ENCODE results near the gene MSANTD1.
A peak's percentile ranks its signal among the peaks of the same experiment; 100 is the strongest.

The MSANTD1 gene

GRCh38 chr4:3209551-3210325 lies 39.2 kb upstream of the MSANTD1 start:
- DNase-seq = no peak
- no peak for ATAC-seq (replicated peaks)
- Mint-ChIP-seq H3K36me3 (ENCODE audit: insufficient read depth) (peaks cover 64% of the 10 kb centered on the region), H3K4me3 (no peak overlapping the region), H3K27ac (peak overlapping the region in 1 of 2 donors; percentile 35), H3K9me3 (no peaks in the 10 kb centered on the region), H3K4me1 (ENCODE audit: low read depth in 2 of 2) (peaks cover 0 to 6% of the 10 kb centered on the region in 2 donors), H3K27me3 (no peaks in the 10 kb centered on the region)

- Mint-ChIP-seq H3K9me3 (no peaks in the 10 kb centered on the region), H3K4me3 (no peak overlapping the region), H3K27me3 (no peaks in the 10 kb centered on the region), H3K36me3 (ENCODE audit: insufficient read depth) (peaks cover 72% of the 10 kb centered on the region), H3K27ac (no peak overlapping the region), H3K4me1 (ENCODE audit: low read depth in 2 of 2) (peaks cover 0 to 6% of the 10 kb centered on the region in 2 donors)
- DNase-seq = no peak
- no peak for ATAC-seq (replicated peaks)
Measured at GRCh38 chr4:3210467-3210866, 38.5 kb upstream of the MSANTD1 start.

GRCh38 chr4:3211866-3212265 lies 37.1 kb upstream of the MSANTD1 start:
- ATAC-seq (replicated peaks) = no peak
- H3K36me3 Mint-ChIP-seq (ENCODE audit: insufficient read depth) = peaks cover 71% of the 10 kb centered on the region
- no peaks in the 10 kb centered on the region for H3K9me3 Mint-ChIP-seq

GRCh38 chr4:3212391-3213105 lies 36.4 kb upstream of the MSANTD1 start:
- DNase-seq (no peak), ATAC-seq (replicated peaks) (no peak)
- peaks cover 70% of the 10 kb centered on the region for H3K36me3 Mint-ChIP-seq (ENCODE audit: insufficient read depth)
- no peak overlapping the region for H3K4me3 Mint-ChIP-seq
- H3K4me1 Mint-ChIP-seq (ENCODE audit: low read depth in 2 of 2) = no peaks in the 10 kb centered on the region
- H3K9me3 Mint-ChIP-seq = no peaks in the 10 kb centered on the region
- H3K27me3 Mint-ChIP-seq = no peaks in the 10 kb centered on the region
- H3K27ac Mint-ChIP-seq = peak overlapping the region in 1 of 2 donors; percentile 52

More at GRCh38 chr4:3211866-3212265, 37.1 kb upstream of the MSANTD1 start:
- no peak overlapping the region for H3K4me3 Mint-ChIP-seq
- H3K27ac Mint-ChIP-seq = no peak overlapping the region
- no peak for DNase-seq
- H3K4me1 Mint-ChIP-seq (ENCODE audit: low read depth in 2 of 2) = no peaks in the 10 kb centered on the region
- no peaks in the 10 kb centered on the region for H3K27me3 Mint-ChIP-seq

DNA sequence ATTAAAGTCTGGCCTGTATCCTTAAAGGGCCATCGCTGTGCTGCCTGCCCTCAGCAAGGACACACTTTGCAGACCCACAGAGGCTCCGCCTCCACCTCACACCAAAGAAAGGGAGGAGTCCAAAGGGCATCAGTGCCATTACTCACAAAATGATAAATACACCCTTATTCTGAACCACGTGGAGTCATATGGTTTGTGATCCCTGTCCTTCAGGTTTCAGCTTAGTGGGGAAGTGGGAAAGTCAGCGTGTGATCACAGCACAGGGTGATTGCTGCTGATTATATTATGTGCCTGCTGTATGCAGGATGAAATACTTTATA lies 35.9 kb upstream of the MSANTD1 start:
- peak overlapping the region in 1 of 2 donors; percentile 78 for H3K27ac Mint-ChIP-seq
- no peaks in the 10 kb centered on the region for H3K9me3 Mint-ChIP-seq
- H3K27me3 Mint-ChIP-seq = no peaks in the 10 kb centered on the region
- peaks cover 70% of the 10 kb centered on the region for H3K36me3 Mint-ChIP-seq (ENCODE audit: insufficient read depth)
- no peak overlapping the region for H3K4me3 Mint-ChIP-seq
- ATAC-seq (replicated peaks) = no peak
- no peaks in the 10 kb centered on the region for H3K4me1 Mint-ChIP-seq (ENCODE audit: low read depth in 2 of 2)
- no peak for DNase-seq

DNA sequence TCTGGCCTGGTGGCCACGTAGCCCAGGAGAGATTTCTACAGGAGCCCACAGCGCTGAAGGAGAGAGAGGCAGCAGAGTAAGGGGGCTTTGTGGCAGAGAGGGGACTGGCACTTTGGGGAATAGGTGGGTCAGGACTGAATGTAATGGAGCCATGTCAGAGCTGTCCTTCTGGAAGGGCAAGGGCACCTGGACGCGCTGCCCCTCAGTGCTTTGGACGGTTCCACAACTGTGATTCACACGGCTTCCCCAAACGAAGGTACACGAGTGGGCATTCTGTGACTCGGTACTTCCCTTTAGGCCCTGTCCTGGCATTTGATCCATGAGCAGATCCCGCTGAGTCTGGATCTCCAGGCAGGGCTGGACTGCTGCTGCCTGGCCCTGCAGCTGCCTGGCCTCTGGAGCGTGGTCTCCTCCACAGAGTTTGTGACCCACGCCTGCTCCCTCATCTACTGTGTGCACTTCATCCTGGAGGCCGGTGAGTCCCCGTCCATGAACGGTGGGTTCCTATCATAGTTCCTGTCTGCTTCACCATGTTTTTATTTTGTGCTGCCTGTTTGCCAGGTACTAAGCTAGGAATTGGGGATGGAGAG lies 35.2 kb upstream of the MSANTD1 start:
- no peak for DNase-seq
- H3K27ac Mint-ChIP-seq = peak overlapping the region in 1 of 2 donors; percentile 78
- ATAC-seq (replicated peaks) = no peak
- H3K4me3 Mint-ChIP-seq = no peak overlapping the region
- peaks cover 64% of the 10 kb centered on the region for H3K36me3 Mint-ChIP-seq (ENCODE audit: insufficient read depth)
- no peaks in the 10 kb centered on the region for H3K27me3 Mint-ChIP-seq
- no peaks in the 10 kb centered on the region for H3K9me3 Mint-ChIP-seq
- peaks cover 0 to 5% of the 10 kb centered on the region in 2 donors for H3K4me1 Mint-ChIP-seq (ENCODE audit: low read depth in 2 of 2)

DNA sequence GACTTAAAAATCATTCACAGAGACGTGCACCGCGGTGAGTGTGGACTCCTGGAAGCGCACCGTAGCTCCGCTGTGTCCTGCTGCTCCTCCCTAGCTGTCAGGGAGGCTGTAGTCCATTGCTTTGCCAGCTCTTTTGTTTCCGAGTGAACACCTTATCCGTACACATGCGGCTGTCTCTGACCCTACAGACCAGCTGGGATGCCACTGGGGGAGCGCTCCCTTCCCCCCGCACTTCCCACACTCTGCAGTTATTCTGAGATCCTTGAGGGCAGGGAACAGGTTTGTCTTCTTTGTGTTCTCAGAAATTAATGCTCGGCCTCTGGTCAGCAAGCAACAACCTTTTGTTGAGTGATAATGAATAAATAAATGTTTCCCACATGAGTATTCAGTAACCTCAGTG lies 33.7 kb upstream of the MSANTD1 start:
- peaks cover 64% of the 10 kb centered on the region for H3K36me3 Mint-ChIP-seq (ENCODE audit: insufficient read depth)
- no peak overlapping the region for H3K27ac Mint-ChIP-seq
- H3K4me3 Mint-ChIP-seq = no peak overlapping the region
- H3K4me1 Mint-ChIP-seq (ENCODE audit: low read depth in 2 of 2) = peaks cover 4 to 14% of the 10 kb centered on the region in 2 donors
- H3K9me3 Mint-ChIP-seq = no peaks in the 10 kb centered on the region
- no peak for DNase-seq
- no peaks in the 10 kb centered on the region for H3K27me3 Mint-ChIP-seq
- no peak for ATAC-seq (replicated peaks)

DNA sequence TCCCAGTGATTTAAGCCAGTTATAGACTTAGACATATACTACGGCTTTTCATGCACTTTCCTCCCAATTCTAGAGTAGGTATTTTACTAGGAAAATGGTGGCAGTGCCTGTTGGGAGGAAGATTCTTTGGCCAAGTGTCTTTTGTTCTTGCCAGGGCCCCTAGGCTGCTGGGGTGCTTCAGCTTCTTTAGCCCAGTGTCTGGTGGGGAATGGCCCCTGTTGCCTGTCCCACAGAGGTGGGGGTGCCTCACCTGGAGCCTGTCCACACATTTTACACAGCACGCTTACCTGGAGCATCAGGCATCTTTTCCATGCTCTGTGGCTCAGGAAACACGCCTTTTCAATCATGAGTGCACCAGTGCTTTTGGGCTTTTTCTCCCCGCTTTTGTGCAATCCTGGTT lies 33.2 kb upstream of the MSANTD1 start:
- peaks cover 4 to 18% of the 10 kb centered on the region in 2 donors for H3K4me1 Mint-ChIP-seq (ENCODE audit: low read depth in 2 of 2)
- H3K27ac Mint-ChIP-seq = no peak overlapping the region
- no peaks in the 10 kb centered on the region for H3K9me3 Mint-ChIP-seq
- DNase-seq = no peak
- H3K27me3 Mint-ChIP-seq = no peaks in the 10 kb centered on the region
- H3K4me3 Mint-ChIP-seq = no peak overlapping the region
- peaks cover 60% of the 10 kb centered on the region for H3K36me3 Mint-ChIP-seq (ENCODE audit: insufficient read depth)
- ATAC-seq (replicated peaks) = no peak

DNA sequence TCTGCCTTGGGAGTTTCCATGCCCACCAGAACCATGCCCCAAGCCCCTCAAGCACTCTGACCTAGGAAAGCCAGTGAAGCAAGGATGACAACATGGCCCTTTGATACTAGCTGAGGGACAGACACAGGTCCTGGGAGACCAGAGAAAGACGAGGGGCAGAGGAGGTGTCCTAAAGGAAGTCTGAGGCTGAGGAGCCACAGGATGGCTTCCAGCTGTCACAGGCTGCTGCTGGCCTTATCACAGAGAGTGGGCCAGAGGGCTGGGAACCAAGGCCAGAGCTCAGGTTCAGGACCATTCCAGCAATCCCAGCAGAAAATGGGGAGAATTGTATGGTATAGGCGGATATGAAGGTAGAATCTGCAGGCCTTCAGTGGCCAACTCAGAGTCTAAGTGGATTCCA lies 31.7 kb upstream of the MSANTD1 start:
- Mint-ChIP-seq H3K36me3 (ENCODE audit: insufficient read depth) (peaks cover 66% of the 10 kb centered on the region), H3K27me3 (no peaks in the 10 kb centered on the region), H3K9me3 (no peaks in the 10 kb centered on the region), H3K4me3 (no peak overlapping the region), H3K4me1 (ENCODE audit: low read depth in 2 of 2) (peaks cover 10 to 29% of the 10 kb centered on the region in 2 donors), H3K27ac (no peak overlapping the region)
- ATAC-seq (replicated peaks) (no peak), DNase-seq (no peak)

DNA sequence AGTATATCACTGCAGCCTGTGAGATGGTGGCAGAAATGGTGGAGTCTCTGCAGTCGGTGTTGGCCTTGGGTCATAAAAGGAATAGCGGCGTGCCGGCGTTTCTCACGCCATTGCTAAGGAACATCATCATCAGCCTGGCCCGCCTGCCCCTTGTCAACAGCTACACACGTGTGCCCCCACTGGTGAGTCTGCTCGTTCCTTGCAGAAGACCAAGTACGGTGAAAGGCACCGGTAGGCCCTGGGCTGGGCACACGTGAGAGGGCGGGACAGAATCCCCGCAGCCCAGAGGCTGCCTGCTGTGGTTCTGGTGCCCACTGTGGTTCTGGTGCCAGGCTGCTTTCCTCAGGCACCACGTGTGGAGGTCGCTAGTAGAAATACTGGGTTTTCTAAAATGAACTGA lies 31.2 kb upstream of the MSANTD1 start:
- ATAC-seq (replicated peaks) (no peak), DNase-seq (no peak)
- Mint-ChIP-seq H3K27ac (no peak overlapping the region), H3K9me3 (no peaks in the 10 kb centered on the region), H3K4me3 (no peak overlapping the region), H3K4me1 (ENCODE audit: low read depth in 2 of 2) (peaks cover 10 to 30% of the 10 kb centered on the region in 2 donors), H3K27me3 (no peaks in the 10 kb centered on the region), H3K36me3 (ENCODE audit: insufficient read depth) (peaks cover 62% of the 10 kb centered on the region)

GRCh38 chr4:3218824-3219760 lies 29.9 kb upstream of the MSANTD1 start:
- Mint-ChIP-seq H3K4me1 (ENCODE audit: low read depth in 2 of 2) (peaks cover 10 to 30% of the 10 kb centered on the region in 2 donors), H3K27ac (peak overlapping the region; percentile 57 to 86), H3K36me3 (ENCODE audit: insufficient read depth) (peaks cover 54% of the 10 kb centered on the region), H3K27me3 (no peaks in the 10 kb centered on the region), H3K4me3 (no peak overlapping the region), H3K9me3 (no peaks in the 10 kb centered on the region)
- no peak for ATAC-seq (replicated peaks)
- DNase-seq = no peak

- DNase-seq = no peak
- no peaks in the 10 kb centered on the region for H3K9me3 Mint-ChIP-seq
- ATAC-seq (replicated peaks) = no peak
- peaks cover 54% of the 10 kb centered on the region for H3K36me3 Mint-ChIP-seq (ENCODE audit: insufficient read depth)
- H3K27me3 Mint-ChIP-seq = no peaks in the 10 kb centered on the region
- peak overlapping the region; percentile 57 to 66 for H3K27ac Mint-ChIP-seq
- peak overlapping the region in 1 of 2 donors; percentile 35 for H3K4me3 Mint-ChIP-seq
- peaks cover 12 to 30% of the 10 kb centered on the region in 2 donors for H3K4me1 Mint-ChIP-seq (ENCODE audit: low read depth in 2 of 2)
Measured at GRCh38 chr4:3219761-3220475, 29.0 kb upstream of the MSANTD1 start.

Measured in effector memory CD8-positive, alpha-beta T cell (primary cell).